Left lung (tissue), 10 donors: ENCODE results near the gene MAST1. TPM values are rescaled to one million over a fixed set of nuclear protein-coding genes. Genes with fewer than 3 reads are reported as not detected.

ENCODE experiments used
- ATAC-seq: fragments of 200-7000 bp; cut with Tn5 transposase; one replicate; pipeline ENCODE4 v1.9.1; 2020; ENCODE audit warnings: moderate library complexity
- DNase-seq, 4 donors: peaks; one replicate each; pipeline ENCODE4 v3.0.0-alpha.2; 2013 to 2020
- H3K27ac ChIP-seq, 2 donors: fragments of 200-600 bp; sonication (generic) in 1 of 2; one replicate each; pipeline versions ENCODE4 v1.5.0 to v1.8.0; 2020 to 2021
- H3K27me3 ChIP-seq, 2 donors: fragments of 200-600 bp; sonication (generic) in 1 of 2; one replicate each; pipeline versions ENCODE4 v1.5.0 to v1.8.0; 2020 to 2021
- H3K36me3 ChIP-seq, 2 donors: fragments of 200-600 bp; sonication (generic) in 1 of 2; one replicate each; pipeline versions ENCODE4 v1.5.0 to v1.8.0; 2020 to 2021
- H3K4me1 ChIP-seq, 2 donors: fragments of 200-600 bp; one replicate each; pipeline ENCODE4 v1.8.0; 2021
- H3K4me3 ChIP-seq, 2 donors: fragments of 200-600 bp; sonication (generic) in 1 of 2; one replicate each; pipeline versions ENCODE4 v1.5.0 to v1.8.0; 2020 to 2021; ENCODE audit warnings: mild to moderate bottlenecking in 1 of 2
- H3K9me3 ChIP-seq, 2 donors: fragments of 200-600 bp; sonication (generic) in 1 of 2; one replicate each; pipeline versions ENCODE4 v1.5.0 to v1.8.0; 2020 to 2021
- CTCF ChIP-seq, 2 donors: fragments of 200-600 bp; sonication (generic) in 1 of 2; IDR thresholded peaks; one replicate each; pipeline versions ENCODE4 v1.5.0 to v1.8.0; 2021; ENCODE audit warnings: antibody characterized with exemption in 2 of 2
- intact Hi-C, 2 donors: fragments of 100-400 bp; cut with DNase I; formaldehyde crosslinking; loops; one replicate each; pipeline versions ENCODE4 v1.11.2 to v1.14.2; 2022
- polyA plus RNA-seq, 6 donors: library from polyadenylated mRNA; unstranded; fragments of 120-200 nt; gene quantifications; one replicate each; pipeline ENCODE4 v1.2.1, GENCODE V29; 2013; ENCODE audit not compliant: insufficient read length in 6 of 6
- total RNA-seq, 2 donors: library from RNA; stranded (reverse); fragmentation: NEBNext Ultra II Directional; extraction: Animal tissue kit (Norgen Biotek cat#: 25700); gene quantifications; one replicate each; pipeline ENCODE4 v1.2.1, GENCODE V29; 2021
- donor health status: DM: no; HTN: yes; CAD: no.
- donor health status: DM: no; HTN: no; CAD: no.

The MAST1 gene
- total and polyA plus RNA-seq, 8 donors = 0.15 to 2.4 (median 1.5) TPM

DNA sequence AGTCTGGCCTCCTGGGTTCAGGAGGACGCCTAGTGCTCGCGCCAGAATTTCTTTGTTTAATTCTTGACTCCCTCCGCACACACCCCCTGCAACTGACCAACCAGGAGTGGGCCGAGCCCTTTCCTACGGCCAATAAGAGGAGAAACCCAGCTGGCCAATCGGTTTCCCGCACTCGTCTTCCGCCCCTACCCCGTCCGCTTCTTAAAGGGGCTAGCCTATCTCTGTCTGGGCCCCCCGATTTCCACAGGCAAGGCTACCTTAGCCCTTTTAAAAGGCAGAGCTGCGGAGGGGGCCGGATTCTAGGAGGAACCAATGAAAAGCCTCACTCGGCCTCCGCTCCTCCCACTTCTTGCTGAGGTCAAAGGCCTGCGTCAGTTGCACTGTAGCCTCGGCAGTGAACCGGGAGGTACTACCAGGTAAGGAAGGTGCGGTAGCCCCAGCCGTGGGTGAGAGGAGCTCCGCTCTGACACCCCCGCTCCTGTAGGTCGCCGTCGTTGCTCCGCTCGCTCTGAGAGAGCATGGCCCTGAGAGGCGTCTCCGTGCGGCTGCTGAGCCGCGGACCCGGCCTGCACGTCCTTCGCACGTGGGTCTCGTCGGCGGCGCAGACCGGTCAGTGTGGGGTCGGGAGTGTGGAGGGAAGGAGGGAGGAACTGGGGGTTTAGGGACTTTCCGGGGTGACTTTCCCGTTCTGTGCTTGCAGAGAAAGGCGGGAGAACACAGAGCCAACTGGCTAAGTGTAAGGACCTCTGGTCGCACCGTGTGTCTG is 52.7 kb downstream of the MAST1 start, which contains the start of gene GCDH:
Gene GCDH, plus strand, starts transcription at position 374 of the 766 bp plus-strand sequence. Its CDS starts 145 bp downstream, at position 519.
- H3K27me3 ChIP-seq = peaks cover 0 to 11% of the 10 kb centered on the region in 2 donors
- ATAC-seq (peak; percentile 99), DNase-seq (peak; percentile 93 to 98 (median 96))
- no peak for TF ChIP-seq CTCF (IDR thresholded peaks at IDR 0.05)
- H3K27ac ChIP-seq = peak within 1 kb of the TSS in 1 of 2 donors; percentile 67
- H3K36me3 ChIP-seq = peaks cover 0 to 24% of the 10 kb centered on the region in 2 donors
- intact Hi-C loops = no loop called here
- peak within 1 kb of the TSS; percentile 87 to 93 for H3K4me3 ChIP-seq
- H3K9me3 ChIP-seq = no peaks in the 10 kb centered on the region
- H3K4me1 ChIP-seq = peaks cover 7 to 19% of the 10 kb centered on the region in 2 donors

GRCh38 chr19:12891553-12892021 is 53.3 kb downstream of the MAST1 start:
- no peak for DNase-seq
- Histone ChIP-seq H3K27ac (peak overlapping the region in 1 of 2 donors; percentile 67), H3K27me3 (peaks cover 0 to 5% of the 10 kb centered on the region in 2 donors), H3K36me3 (peaks cover 0 to 30% of the 10 kb centered on the region in 2 donors), H3K4me3 (peak overlapping the region; percentile 87 to 93), H3K4me1 (peaks cover 7 to 17% of the 10 kb centered on the region in 2 donors), H3K9me3 (no peaks in the 10 kb centered on the region)
- no peak for TF ChIP-seq CTCF (IDR thresholded peaks at IDR 0.05)
- ATAC-seq = no peak
- intact Hi-C loops = no loop called here

DNA sequence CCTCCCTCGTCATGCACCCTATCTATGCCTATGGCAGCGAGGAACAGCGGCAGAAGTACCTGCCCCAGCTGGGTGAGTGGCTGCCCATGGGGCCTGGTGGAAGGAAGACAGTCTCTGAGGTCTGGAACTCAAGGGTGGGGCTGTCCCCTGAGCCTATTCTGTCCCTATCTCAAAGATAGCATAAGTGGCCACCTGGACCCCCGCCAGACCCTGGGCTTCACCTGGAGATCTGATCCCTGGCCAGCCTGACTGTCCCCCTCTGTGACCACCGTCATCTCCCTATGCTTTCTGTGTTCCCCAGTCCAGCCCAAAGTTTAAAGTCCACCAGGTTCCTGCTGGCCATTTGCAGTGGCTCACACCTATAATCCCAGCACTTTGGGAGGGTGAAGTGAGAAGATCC is 55.3 kb downstream of the MAST1 start:
- Histone ChIP-seq H3K4me1 (peaks cover 7 to 17% of the 10 kb centered on the region in 2 donors), H3K27ac (no peak overlapping the region), H3K27me3 (no peaks in the 10 kb centered on the region), H3K4me3 (no peak overlapping the region), H3K36me3 (peaks cover 0 to 50% of the 10 kb centered on the region in 2 donors), H3K9me3 (no peaks in the 10 kb centered on the region)
- ATAC-seq (no peak), DNase-seq (no peak)
- intact Hi-C loops = no loop called here
- TF ChIP-seq CTCF (IDR thresholded peaks at IDR 0.05) = no peak

- no peak for TF ChIP-seq CTCF (IDR thresholded peaks at IDR 0.05)
- peaks cover 0 to 68% of the 10 kb centered on the region in 2 donors for H3K36me3 ChIP-seq
- H3K4me1 ChIP-seq = peaks cover 7 to 14% of the 10 kb centered on the region in 2 donors
- H3K9me3 ChIP-seq = no peaks in the 10 kb centered on the region
- no peak for DNase-seq
- H3K4me3 ChIP-seq = no peak overlapping the region
- H3K27me3 ChIP-seq = no peaks in the 10 kb centered on the region
- no peak for ATAC-seq
- no peak overlapping the region for H3K27ac ChIP-seq
- intact Hi-C loops = no loop called here
These were observed 58.1 kb downstream of the MAST1 start for GRCh38 chr19:12896460-12896859.

DNA sequence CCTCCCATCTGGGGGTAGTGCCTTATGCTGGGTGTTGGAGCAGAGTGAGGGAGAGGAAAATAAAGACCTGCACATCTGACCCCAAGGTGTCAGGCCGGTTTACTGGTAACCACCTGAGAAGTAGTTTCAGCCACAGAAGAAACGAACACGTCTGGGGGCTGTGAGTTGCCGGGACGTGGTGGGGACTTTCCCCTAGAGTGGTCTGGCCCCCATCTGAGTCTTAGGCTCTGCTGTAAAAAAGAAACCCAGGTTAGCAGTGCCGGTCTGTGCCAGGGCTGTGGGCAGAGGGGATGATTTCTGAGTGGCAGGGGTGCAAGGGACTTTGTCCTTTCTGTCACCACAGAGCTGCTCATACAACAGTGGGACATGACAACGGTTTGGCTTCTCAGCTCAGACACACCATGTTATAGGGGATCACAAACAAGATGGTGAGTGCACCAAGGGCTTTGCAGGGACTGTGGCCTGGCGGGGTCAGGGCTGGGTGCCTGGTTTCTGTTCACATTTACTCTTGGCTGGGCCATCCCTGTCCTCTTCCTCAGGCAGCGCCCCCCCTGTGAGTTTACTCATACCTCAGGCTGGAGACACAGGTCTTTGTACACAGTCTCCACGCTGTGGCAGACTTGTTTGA is 61.7 kb downstream of the MAST1 start:
- Histone ChIP-seq H3K27me3 (no peaks in the 10 kb centered on the region), H3K4me1 (no peaks in the 10 kb centered on the region), H3K9me3 (no peaks in the 10 kb centered on the region), H3K4me3 (no peak overlapping the region), H3K36me3 (peaks cover 0 to 50% of the 10 kb centered on the region in 2 donors), H3K27ac (no peak overlapping the region)
- intact Hi-C loops = no loop called here
- ATAC-seq (no peak), DNase-seq (no peak)
- no peak for TF ChIP-seq CTCF (IDR thresholded peaks at IDR 0.05)
